ENCODE data around the gene CCL24. TPM values are rescaled to one million over a fixed set of nuclear protein-coding genes. Genes with fewer than 3 reads are reported as not detected.

The CCL24 gene
- total RNA-seq, 1 donor from 2014 or later, result not detected

- no peak overlapping the region for H3K4me3 Mint-ChIP-seq
- H3K27me3 Mint-ChIP-seq (ENCODE audit: low read depth), result no peaks in the 10 kb centered on the region
- TF ChIP-seq CTCF (conservative IDR thresholded peaks at IDR 0.05), result no peak
- H3K9me3 Mint-ChIP-seq, result peaks cover 6% of the 10 kb centered on the region
- no peak overlapping the region for H3K27ac Mint-ChIP-seq (ENCODE audit: unreplicated experiment)
- DNase-seq (ENCODE audit: low read depth, low spot score), result no peak
- no peaks in the 10 kb centered on the region for H3K4me1 Mint-ChIP-seq
- H3K36me3 Mint-ChIP-seq (ENCODE audit: low read depth), result peaks cover 8% of the 10 kb centered on the region
These were observed 9.6 kb downstream of the CCL24 start for GRCh38 chr7:75804004-75804403.

GRCh38 chr7:75802552-75802821 is 11.1 kb downstream of the CCL24 start:
- peaks cover 4% of the 10 kb centered on the region for H3K9me3 Mint-ChIP-seq
- H3K27ac Mint-ChIP-seq (ENCODE audit: unreplicated experiment), result no peak overlapping the region
- no peak for DNase-seq (ENCODE audit: low read depth, low spot score)
- H3K4me3 Mint-ChIP-seq, result no peak overlapping the region
- H3K36me3 Mint-ChIP-seq (ENCODE audit: low read depth), result peaks cover 8% of the 10 kb centered on the region
- no peak for TF ChIP-seq CTCF (conservative IDR thresholded peaks at IDR 0.05)
- H3K27me3 Mint-ChIP-seq (ENCODE audit: low read depth), result no peaks in the 10 kb centered on the region
- H3K4me1 Mint-ChIP-seq, result no peaks in the 10 kb centered on the region

GRCh38 chr7:75798770-75799169 is 14.8 kb downstream of the CCL24 start:
- no peaks in the 10 kb centered on the region for H3K36me3 Mint-ChIP-seq (ENCODE audit: low read depth)

GRCh38 chr7:75796420-75796819 is 17.2 kb downstream of the CCL24 start:
- Mint-ChIP-seq H3K4me3 (no peak overlapping the region), H3K27ac (ENCODE audit: unreplicated experiment) (no peak overlapping the region), H3K36me3 (ENCODE audit: low read depth) (no peaks in the 10 kb centered on the region), H3K27me3 (ENCODE audit: low read depth) (no peaks in the 10 kb centered on the region), H3K4me1 (peaks cover 11% of the 10 kb centered on the region), H3K9me3 (no peaks in the 10 kb centered on the region)
- no peak for DNase-seq (ENCODE audit: low read depth, low spot score)
- no peak for TF ChIP-seq CTCF (conservative IDR thresholded peaks at IDR 0.05)

More at GRCh38 chr7:75798770-75799169, 14.8 kb downstream of the CCL24 start:
- Mint-ChIP-seq H3K4me1 (peaks cover 7% of the 10 kb centered on the region), H3K27ac (ENCODE audit: unreplicated experiment) (no peak overlapping the region), H3K4me3 (no peak overlapping the region), H3K9me3 (no peaks in the 10 kb centered on the region), H3K27me3 (ENCODE audit: low read depth) (no peaks in the 10 kb centered on the region)
- DNase-seq (ENCODE audit: low read depth, low spot score), result no peak
- no peak for TF ChIP-seq CTCF (conservative IDR thresholded peaks at IDR 0.05)

- peaks cover 11% of the 10 kb centered on the region for H3K4me1 Mint-ChIP-seq
These were observed 17.7 kb downstream of the CCL24 start for GRCh38 chr7:75795831-75796285.

More at GRCh38 chr7:75795831-75796285, 17.7 kb downstream of the CCL24 start:
- peak; percentile 12 for DNase-seq (ENCODE audit: low read depth, low spot score)
- Mint-ChIP-seq H3K36me3 (ENCODE audit: low read depth) (no peaks in the 10 kb centered on the region), H3K4me3 (no peak overlapping the region), H3K9me3 (no peaks in the 10 kb centered on the region), H3K27me3 (ENCODE audit: low read depth) (no peaks in the 10 kb centered on the region), H3K27ac (ENCODE audit: unreplicated experiment) (peak overlapping the region; percentile 4)
- no peak for TF ChIP-seq CTCF (conservative IDR thresholded peaks at IDR 0.05)
